Activated CD4-positive, alpha-beta T cell treated with anti-CD3 and anti-CD28 coated beads, Interleukin-2, amount 50 U/mL, for 16 hours (primary cell): ENCODE measurements around the gene FGFR3.

Experiments
- DNase-seq: peaks from one replicate; pipeline ENCODE4 v3.0.0-alpha.2; 2020

Gene FGFR3

DNA sequence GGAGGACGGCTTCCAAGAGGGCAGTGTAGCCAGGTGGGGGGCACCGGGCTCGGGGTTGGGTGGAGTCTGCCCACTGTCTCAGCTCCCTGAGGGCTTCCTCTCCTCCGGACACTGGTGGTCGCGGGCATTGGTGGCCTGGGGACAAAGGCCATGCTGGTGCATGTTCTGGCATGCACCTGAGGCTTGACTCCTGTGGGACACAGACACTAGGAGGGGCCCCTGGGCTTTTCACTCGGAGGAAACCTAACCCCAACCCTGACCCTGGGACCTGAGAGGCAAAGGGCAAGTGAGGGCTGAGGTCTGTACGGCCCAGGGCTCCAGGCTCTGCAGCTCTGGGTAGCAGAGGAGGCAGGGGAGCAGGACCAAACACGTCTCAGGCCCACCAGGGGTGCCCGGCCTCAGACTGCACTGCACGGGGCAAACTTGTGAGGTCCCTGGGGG lies 22.3 kb upstream of the FGFR3 start:
- DNase-seq: no peak

DNA sequence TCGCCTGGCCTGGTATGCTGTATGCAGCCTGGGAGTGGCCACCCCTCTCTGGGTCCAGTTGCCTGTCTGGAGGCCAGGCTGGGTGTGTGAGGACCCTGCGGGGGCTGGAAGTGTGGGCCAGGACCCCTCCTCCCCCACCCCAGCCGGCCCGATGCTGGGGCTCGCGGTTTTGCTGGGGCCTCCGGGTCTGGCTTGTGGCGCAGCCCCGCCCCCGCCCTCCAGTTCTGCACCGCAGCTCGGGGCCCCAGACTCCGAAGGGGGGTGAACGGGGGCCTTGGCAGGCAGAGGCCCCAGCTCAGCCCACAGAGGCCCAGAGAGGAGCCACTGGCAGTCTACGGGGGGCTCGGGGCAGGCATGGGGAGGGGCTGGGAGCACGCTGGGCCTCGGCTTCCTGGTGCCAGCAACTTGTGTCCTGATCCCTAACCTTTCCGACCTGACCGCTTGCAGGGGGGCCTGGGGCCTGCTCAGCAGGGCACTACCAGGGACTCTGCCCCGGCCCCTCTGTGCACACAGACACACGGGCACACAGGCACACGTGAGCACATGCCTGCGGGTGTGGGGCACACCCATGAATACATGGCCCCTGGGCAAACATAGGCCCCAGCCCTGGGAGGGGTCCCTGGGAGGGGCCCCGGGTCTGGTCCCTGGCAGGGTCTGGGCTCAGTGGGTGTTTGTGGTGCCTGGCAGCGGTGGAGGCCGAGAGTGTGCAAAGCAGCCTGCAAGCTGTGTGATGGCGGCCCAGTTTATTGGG lies 21.4 kb upstream of the FGFR3 start:
- DNase-seq: no peak

DNA sequence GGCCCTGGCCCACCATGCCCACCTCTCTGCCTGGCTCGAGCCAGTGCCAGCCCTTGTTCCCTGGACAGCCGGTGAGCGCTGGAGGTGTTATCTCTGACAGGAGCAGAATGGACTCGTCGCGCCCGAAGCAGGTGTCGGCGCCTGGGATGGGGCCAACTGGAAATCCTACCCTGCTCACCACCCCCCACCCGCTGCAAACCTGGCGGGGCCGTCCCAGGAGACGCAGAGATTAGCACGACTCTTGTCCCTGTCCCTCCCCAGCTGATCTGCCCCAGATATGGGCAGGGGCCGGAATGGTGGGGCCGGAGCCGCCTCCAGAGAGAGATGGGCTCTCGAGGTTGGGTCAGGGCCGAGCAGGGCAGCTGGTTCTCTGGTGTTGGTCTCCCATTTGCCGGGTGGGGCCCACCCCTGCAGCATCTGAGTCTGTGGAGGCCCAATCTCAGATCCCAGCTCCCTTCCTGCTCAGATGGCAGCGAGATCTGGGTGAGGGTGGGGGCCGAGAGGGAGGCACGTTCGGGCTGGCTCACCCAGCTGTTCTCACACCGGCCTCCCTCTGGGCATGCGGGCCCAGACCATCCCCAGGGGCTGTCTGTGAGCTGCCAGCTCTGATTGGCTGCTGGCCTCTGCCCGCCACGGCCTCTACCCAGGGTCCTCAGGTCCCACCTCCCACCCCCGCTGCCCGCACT lies 20.1 kb upstream of the FGFR3 start:
- no peak for DNase-seq

DNA sequence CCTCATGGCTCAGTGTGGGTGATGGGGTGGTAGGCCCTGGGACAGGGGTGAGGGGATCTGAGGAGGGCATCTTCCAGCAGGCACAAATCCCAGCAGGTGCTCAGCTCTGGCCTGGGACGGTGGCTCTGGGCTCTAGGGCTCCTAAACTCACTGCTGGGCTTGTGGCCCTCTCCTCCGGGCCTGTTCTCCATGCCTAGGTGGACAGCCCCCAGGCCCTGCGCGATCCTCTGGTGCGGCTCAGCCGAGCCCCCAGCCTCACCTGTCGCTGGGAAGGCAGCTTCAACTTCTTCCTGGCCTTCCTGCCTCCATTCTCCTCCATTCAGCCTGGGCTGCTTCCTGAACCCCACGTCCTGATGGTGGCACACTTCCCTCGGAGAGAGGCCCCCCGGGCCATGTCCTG lies 19.3 kb upstream of the FGFR3 start:
- no peak for DNase-seq

DNA sequence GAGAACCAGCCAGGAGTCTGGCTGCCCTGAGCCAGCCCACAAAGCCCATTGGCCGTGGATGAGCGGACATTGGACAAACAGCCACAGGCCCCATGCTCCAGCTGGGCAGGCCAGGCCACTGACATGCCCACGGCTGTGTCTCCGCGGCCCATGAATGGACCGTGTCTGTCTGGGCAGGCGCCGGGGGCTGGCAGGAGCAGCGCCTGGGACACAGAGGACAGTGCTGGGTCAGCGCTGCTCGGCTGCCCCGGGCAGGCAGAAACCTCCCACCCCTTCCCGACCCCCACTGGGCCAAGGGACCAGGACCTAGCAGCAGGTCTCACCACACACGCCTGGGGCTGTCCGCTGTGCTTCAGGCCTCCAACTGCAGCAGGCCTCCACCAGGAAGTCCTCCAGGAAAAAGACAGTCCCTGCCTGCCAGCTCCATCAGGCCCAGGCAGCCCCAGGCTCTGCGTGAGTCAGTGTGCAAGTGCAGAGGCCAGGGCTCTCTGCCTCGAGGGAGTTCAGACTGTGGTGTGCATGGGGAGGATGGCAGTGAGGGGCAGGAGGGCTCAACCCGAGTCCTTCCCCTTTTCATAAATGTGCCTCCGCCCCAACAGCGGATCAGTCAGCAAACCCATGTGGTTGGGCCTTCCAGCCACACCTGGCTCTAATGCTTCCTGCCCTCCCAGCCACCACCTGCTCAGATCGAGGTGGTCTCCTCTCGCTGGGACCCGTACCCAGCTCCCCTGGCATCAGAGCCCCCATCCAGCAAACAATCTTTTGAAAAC lies 17.2 kb upstream of the FGFR3 start:
- DNase-seq: no peak

DNA sequence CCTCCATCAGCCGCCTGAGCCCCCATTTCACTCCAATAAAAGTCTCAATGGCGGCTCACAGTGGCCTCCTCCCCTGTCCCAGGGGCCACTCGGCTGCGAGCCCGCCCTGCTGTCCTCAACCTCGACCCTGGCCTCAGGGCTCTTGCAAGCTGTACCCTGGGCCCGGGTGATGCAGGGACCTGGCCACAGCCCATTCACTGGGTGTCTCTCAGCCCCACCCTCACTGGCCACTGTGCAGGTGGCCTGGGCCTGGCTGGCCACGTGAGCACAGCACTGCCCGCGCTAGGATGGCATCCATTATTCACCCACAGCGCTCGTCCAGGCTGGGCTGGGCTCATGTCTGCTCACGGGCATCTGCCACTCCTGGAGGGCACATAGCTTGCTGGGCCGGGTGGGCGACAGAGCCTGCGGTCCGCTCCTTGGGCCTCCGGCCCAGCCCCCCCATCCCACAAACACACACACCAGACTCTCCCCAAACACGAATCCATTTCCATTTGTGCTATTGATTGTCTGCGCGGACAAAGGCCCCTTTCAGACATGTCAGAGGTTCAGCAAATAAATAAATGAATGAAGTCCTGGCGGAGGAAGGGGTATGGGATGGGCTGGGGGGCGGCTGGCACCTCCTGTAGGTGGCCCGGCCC lies 16.5 kb upstream of the FGFR3 start:
- no peak for DNase-seq

DNA sequence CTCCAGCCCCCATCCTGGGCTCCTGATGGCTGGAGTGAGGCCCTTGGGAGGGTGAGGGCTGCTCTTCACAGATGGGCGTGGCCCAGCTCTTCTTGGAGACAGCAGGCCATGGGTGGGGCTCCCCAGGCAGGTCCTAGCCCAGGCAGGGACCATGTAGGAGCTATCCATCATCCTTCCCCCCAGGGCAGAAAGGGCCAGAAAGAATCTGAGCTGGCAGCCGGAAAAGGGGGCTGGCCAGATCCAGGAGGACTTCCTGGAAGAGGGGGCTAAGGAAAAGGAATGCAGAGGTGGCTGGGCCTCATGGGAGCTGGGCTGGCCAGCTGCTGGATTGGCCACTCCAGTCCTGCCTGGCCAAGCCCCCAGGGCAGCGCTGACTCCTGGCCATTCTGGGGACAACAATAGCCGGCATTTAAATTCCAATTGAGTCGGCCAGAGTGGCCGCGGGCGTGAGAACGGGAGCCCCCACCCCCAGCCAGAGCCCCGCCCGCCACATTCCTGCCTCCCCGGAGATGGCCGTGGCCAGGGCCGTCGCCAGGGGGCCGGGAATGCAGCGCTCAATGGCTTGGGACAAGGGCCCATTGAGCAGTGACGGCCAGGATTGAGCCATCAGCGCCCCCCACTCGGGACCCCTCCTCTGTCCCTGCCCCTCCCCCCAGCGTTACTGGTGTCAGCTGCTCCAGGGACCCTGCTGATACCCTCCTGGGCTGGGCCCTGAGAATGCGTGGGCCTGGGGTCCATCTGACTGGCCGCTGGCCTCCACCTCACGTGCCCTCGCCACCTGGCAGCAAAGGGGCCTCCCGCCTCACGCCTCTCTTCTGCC lies 15.1 kb upstream of the FGFR3 start:
- no peak for DNase-seq

DNA sequence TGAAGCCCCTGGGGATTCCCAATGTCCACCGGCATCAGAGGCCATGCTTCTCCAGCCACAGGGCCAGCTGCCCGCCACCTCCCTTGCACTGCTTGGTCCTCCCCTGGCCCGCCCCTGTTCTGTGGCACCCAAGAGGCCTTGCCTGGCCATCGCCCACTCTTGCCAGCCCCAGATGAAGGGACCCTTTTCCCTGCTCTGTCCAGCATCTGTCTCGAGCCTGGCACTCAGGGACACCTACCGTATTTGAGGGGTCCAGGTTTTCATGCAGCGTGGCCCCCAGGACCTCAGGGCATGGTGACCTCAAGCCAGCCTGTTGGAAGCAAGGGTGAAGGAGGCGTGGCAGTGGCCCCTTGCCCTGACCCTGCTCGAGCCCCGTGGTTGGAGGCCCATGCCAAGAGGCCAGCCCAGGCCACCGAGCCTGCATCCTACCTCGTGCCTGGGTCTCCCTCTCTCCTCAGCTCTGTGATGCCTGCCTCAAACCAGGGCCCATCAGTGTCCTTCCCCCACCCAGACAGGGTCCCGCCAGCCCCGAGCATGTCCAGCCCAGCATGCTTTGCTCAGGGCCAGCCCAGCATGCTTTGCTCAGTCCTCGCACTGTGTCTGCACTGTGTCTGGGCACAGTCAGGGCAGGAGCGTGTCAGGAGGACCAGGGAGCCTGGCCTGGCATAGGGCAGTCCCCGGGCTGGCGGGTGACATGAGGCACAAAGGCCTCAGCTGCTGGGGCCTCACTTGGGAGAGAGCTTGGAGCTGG lies 14.3 kb upstream of the FGFR3 start:
- no peak for DNase-seq

DNA sequence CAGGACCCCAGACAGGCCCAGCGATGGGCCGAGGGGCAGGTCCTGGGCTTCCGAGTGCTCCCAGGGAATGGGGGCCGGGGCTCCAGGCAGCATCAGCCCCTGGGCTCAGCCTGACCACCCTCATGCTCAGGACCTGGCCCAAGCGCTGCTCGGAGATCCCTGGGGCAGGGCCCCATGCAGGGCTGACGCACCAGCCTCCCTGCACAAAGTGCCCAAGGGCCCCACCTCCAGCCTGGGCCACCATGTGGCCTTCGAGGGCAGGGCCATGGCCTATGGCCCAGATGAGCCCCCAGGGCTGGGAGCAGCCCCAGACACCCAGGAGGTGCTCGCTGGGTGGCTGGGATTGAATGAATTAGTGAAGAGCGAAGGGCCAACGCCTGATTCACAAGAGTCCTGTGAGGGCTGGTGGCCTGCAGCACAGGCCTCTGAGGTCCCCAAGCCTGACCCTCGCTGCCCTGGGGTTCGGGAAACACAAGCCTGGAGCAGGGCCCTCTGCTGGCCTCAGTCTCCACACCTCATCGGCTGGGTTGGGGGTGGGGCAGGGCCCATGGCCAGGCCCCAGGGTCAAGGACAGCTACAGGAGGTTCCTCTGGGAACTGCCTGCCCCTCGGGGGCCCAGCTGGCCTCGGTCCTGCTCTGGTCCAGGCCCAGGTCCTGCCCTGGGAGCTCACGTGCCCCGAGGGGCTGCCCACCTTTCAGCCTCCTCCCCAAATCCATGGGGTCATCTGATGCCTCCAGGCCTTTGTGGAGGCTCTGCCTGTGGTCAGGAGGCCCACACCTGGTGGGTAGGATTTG lies 13.3 kb upstream of the FGFR3 start:
- DNase-seq: no peak

DNA sequence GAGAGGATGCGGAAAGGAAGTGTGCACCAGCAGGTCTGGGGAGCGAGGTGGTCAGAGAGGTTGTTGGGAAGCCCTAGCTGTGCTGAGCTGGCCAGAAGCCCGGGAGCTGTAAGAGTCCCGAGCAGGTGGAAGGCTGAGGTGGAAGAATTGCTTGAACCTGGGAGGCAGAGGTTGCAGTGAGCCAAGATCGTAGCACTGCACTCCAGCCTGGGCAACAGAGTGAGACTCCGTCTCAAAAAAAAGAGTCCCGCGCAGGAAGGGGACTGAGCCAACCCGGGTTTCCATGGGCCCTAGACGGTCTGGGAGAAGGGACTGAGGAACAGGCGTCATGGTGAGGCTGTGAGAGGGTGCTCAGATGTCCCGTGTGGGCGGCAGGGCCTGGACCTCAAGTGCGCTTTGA lies 12.7 kb upstream of the FGFR3 start:
- DNase-seq: no peak

DNA sequence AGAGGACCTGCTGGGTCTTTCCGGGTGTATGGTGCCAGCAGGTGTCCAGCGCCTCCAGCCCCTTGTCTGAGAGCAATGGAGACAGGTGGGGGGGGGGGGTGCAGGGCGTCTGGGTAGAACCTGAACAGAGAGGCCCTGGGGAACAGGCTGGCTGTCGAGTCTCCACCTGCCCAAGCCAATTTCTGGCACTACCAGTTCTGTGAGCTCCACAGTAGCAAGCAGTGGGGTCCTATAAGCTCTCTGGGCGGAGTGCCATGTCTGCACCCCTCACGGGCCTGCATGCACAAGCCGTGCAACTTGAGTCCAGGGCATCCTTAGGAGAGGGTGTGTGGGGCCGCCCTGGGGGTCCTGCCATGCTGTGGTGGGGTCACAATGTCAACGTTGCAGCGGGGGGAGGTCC lies 10.1 kb upstream of the FGFR3 start:
- no peak for DNase-seq

DNA sequence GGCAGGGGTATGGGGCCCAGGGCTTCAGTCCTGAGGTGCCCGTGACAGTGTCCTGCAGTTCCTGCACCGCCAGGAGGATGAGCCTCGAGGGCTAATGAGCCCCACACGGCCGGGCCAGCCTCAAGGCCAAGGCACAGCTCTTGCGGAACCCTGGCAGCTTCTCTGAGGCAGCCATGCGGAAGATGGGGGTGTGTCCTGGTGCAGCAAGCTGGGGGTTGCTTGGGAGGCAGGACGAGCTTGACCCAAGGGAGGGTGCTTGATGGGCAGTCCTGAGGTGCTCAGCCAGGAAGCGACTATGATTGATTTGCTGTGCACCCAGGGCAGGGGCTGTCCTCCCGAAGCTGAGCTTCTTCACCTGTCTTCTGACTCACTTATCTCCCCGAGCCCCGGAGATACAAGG lies 9.1 kb upstream of the FGFR3 start:
- no peak for DNase-seq

DNA sequence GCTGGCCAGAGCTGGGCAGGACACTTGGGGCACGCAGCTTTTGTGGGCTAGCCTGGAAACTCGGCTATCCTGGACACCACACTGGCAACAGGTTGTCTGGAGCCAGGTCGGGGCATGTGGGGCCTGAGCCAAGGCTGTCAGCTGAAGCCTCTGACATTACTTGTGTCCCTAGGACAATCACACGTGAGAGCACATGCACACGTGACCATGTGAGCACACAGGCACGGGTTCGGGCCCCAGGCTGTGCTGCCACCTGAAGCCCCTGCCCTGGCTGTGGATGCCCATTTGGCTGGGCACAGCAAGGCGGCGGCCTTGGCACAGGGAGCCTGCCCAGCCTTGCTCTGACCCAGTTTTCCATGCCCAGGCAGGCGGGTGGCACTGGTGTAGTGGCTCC lies 8.7 kb upstream of the FGFR3 start:
- no peak for DNase-seq

DNA sequence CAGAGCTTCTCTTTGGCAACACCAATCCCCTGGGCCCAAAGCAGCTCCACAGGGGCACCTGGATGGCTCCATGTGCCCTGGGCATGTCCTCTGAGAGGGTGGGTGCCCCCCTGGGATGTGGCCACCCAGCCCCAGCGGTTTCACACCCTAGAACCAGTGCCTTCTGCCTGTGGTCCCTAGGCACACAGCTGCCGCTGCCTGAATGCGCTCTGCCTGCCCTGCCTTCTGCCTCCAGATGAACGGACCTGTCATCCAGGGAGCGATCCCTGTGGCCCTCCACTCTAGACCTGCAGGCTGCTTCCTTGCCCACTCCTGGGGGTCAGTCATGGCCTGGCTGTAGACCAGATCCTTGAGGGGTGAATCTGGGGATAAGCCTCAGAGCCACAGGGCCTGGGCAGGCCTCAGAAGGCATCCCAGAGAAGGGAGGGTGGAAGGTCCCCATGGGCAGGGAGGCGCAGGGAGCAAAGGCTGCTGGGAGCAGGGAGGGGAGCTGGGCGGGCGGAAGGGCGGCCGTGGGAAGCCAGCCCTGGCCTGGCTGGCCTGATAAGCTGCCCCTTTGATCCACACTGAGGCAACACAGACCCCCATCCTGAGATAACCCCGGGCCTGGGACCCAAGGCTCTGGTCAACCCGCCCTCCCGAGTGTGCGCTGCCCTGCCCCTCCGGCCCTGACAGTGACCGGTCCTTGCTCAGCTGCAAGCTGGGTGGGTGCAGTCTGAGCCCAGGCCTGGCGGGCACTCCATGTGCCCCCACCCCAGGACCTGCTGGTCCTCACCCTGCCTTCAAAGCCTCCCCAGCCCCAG lies 8.1 kb upstream of the FGFR3 start:
- no peak for DNase-seq

DNA sequence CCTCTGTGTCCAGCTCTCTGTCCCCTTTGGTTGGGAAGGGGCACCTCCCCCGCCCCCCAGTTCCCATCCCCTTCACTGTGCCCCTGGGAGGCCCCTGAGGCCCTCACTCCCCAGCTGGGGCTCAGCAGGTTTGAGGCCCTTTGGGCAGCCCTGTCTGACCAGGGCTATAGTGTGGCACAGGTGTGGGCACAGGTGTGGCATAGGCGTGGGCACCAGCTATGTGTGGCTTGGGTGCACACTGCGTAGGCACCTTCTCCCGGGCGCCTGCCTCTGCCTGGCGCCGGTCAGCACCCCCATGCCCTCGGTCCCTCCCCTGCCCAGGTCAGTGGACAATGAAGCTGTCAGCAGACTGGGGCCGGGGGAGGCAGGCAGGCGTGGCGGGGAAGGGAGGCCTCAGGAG lies 7.5 kb upstream of the FGFR3 start:
- DNase-seq: no peak

DNA sequence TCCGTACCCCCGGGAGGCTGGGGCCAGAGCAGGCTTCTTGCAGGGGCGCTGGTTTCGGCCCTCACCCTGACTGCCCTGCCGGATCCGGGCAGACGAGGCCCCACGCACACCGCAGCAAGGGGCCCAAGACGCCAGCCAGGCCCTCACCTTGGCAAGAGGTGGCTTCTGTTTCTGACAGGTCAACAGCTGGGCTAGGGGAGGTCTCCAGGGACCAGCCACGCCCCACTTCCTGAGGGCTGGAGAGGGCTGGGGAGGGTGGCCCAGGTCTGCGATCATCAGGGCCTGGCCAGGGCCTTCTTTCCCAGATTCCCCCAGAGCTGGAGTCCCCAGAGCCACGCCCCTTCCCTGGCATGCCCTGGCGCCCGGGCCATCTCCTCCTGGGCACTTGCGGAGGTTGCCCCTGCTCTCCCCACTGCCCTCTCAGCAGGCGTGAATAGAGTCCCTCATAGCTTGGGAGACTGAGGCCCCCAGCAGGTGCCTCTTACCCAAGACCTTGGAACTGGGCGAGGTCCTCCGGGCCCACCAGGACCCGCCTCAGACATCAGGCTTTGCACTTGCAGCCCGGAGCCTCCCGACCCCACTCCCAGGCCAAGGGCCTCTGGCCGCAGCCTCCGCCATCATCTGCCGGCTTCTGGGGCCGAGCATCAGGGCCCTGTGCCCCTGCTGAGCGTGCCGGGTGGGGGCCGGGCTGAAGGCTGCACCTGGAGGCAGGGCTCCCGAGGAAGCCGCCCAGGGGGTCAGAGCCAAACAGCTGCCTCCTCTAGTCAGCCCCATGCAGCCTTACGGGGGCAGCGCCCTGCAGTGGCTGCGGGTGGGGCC lies 6.3 kb upstream of the FGFR3 start:
- DNase-seq: no peak

DNA sequence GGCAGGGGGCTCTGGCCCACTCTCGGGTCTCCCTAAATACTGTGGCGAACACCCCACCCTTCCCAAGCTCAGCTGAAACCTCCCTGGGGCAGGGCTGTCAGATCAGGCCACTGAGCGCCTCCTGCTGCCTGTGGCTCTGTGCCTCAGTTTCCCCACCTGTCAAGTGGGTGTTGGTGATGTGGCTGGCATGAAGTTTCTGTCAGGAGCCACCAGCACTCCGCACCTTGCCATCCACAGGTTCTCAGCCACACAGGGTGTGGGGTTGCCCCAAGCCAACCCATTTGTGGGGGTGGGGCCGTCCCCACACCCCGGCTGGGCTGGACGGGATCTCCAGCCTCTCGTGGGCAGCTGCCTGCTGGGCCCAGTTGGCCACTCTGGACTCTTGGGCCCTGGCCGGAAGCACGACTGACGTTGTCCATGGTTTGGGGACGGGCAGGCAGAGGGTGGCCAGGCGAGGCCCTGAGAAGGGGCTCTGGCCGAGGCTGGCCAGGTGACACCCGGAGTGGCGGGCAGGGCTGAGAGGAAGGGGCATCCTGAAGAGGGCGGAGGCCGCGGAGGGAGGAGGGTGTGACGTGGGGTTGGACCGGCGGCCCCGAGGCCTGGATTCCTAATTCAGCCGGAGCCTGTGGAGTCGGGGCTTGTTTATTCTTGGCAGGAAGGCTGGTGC lies 5.5 kb upstream of the FGFR3 start:
- DNase-seq: no peak

DNA sequence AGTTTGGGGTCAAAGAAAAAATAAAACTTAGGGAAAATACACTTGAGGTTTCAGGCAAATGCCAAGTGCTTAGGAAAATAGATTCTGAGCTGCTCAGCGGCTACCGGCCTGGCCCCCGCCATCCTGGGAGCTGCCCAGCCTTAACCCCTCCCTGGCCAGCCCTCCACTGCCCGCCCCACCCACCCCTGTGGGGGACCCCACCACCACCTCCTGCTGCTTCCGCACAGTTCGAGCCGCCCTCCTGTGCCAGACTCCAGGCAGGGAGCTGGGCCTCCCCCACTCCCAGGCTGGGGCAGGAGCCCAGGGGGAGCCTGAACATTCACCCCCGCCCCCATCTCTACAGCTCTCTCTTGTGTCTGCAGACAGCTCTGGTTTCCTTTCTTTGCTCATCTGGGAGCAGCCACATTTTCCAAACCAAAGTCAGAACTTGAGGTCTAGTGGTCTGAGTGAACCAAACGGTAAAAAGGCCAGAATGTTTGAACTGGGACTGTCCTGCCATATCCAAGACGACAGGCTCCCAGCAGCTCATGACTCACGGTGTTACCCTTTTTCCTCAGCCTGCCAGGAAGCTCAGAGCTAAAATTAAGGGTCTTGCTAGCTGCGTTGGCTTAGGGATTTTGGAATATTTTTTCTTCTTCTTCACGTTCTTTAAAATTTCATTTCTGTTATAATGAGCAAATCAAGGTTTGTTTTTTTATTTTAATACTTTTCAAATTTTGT lies 4.7 kb upstream of the FGFR3 start:
- DNase-seq: no peak
